NCI-H226 (cell line): ENCODE measurements around the gene TAF11L9.
"Not testable (repeated sequence)": the region's sequence is repeated elsewhere in the genome, so short reads cannot be mapped to it uniquely, and the experiment has no call there.

Experiments
- DNase-seq: peaks from one replicate; pipeline ENCODE4 v3.0.0-alpha.2; 2015

The TAF11L9 gene

GRCh38 chr5:17594255-17594654 is at the start of gene TAF11L9:
Gene TAF11L9 (minus strand): TSS chr5:17594394.
- DNase-seq: not testable (repeated sequence)

- no peak for DNase-seq
These were observed 40.0 kb upstream of the TAF11L9 start, which contains the start of gene TAF11L14 for GRCh38 chr5:17634160-17634559. Gene TAF11L14 (plus strand): TSS chr5:17634460.

GRCh38 chr5:17631788-17632187 is 37.6 kb upstream of the TAF11L9 start, which contains the start of gene TAF11L13:
Gene TAF11L13 (plus strand): TSS chr5:17632088.
- DNase-seq: not testable (repeated sequence)

- no peak for DNase-seq
These were observed 31.5 kb upstream of the TAF11L9 start for GRCh38 chr5:17625686-17626085.

GRCh38 chr5:17620627-17621026 is 26.4 kb upstream of the TAF11L9 start:
- no peak for DNase-seq

DNA sequence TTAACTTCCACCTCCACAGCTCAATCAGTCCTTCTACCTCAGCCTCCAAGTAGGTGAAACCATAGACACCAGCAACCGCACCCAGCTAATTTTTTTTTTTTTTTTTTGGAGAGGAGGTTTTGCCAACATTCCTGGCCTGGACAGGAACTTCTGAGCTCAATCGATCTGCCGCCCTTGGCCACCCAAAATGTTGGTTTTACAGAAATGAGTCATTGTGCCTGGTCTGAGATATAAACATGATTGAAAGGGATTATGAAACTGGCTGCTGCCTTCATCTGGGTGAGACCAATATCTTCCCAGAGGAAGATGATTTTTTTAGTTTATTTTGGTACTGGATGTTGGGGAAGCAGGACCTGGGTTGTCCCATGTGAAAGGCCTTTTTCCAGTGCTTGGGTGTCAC is 25.2 kb upstream of the TAF11L9 start:
- no peak for DNase-seq

- DNase-seq: no peak
These were observed 20.8 kb upstream of the TAF11L9 start for GRCh38 chr5:17614872-17615605.

- not testable (repeated sequence) for DNase-seq
These were observed 15.9 kb upstream of the TAF11L9 start, which contains the start of gene TAF11L12 for GRCh38 chr5:17610092-17610491. Gene TAF11L12 (plus strand): TSS chr5:17610392.

GRCh38 chr5:17607461-17607860 is 13.3 kb upstream of the TAF11L9 start:
- not testable (repeated sequence) for DNase-seq

DNA sequence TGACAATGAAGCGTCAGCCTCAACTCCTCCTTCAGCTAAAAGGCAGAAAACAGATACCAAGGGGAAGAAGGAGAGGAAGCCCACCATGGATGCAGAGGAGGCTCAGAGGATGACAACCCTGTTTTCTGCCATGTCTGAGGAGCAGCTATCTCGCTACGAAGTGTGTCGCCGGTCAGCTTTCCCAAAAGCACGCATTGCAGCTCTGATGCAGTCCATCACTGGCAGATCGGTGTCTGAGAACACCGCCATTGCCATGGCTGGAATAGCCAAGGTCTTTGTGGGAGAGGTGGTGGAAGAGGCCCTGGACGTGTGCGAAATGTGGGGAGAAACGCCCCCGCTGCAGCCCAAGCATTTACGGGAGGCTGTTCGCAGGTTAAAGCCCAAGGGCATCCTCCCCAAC is 10.8 kb upstream of the TAF11L9 start:
- DNase-seq: no peak

GRCh38 chr5:17603880-17604279 is 9.7 kb upstream of the TAF11L9 start, which contains the start of gene TAF11L11:
Gene TAF11L11 (plus strand): TSS chr5:17604183.
- DNase-seq: not testable (repeated sequence)

- not testable (repeated sequence) for DNase-seq
These were observed 3.5 kb upstream of the TAF11L9 start, which contains the start of gene TAF11L10 for GRCh38 chr5:17597728-17598127. Gene TAF11L10 (minus strand): TSS chr5:17597828.

GRCh38 chr5:17590860-17591259 is 3.3 kb downstream of the TAF11L9 start, which contains the start of gene TAF11L8:
Gene TAF11L8 (minus strand): TSS chr5:17590960.
- not testable (repeated sequence) for DNase-seq

DNA sequence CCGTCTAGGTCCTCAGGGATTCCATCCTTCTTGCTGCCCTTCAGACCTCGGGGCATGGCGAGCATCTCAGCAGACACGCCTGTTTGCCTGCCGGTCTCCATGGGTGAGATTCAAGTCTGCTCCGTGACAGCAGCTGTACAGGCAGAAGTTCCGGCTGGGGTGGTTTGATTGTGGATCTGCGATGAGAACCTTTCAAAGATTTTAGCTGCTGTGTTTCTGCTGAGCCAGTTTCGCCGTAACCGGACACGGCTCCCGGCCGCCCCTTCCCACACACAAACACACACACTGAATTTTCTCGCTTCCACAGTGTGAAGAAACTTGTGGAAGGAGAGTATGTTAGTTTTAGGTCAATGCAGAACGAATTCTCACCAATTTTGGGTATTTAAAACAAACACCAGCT is 8.5 kb downstream of the TAF11L9 start, which contains the start of gene TAF11L7:
TAF11L7 (minus strand) TSS at position 101 of the 400 bp plus-strand sequence.
- not testable (repeated sequence) for DNase-seq
